CD4-positive, alpha-beta T cell treated with Interleukin-4 for 1 hour (primary cell): ENCODE results near the gene ALX1.

Source experiments
- DNase-seq, 2 donors: peaks; one replicate each; pipeline ENCODE4 v3.0.0-alpha.2; 2020 to 2022

Gene ALX1

DNA sequence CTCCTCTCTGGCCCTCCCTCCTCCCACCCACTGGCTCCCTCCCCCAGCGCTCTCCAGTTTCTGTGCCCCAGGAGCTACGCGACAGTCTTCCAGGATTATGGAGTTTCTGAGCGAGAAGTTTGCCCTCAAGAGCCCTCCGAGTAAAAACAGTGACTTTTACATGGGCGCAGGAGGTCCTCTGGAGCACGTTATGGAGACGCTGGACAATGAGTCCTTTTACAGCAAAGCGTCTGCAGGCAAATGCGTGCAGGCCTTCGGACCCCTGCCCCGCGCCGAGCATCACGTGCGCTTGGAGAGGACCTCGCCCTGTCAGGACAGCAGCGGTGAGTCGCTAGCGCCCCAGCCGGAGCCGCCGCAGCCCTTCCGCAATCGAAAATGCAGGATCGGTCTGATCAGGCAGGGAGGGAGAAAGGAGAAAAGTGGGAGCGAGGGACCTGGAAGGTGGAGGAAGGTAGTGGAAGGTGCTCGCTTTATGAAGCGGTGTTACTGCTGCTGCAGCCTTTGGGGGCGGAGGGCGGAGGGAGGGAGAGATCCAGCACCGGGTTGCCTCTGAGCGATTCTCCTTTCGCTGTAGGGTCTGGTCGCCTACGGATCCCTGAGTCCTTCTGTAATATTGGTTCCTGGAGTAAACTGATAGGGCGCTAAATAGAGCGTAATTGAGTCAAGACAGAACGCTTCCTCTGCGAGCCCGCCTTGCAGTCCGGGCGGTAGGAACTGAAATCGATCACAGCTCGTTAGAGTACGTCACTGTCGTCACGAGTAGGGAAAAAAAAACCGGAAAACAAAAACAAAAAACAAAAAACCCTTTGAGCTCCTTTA, at the start of gene ALX1:
ALX1 (plus strand) TSS at position 56 of the 819 bp plus-strand sequence; CDS start at position 98, 42 bp downstream.
- no peak for DNase-seq

DNA sequence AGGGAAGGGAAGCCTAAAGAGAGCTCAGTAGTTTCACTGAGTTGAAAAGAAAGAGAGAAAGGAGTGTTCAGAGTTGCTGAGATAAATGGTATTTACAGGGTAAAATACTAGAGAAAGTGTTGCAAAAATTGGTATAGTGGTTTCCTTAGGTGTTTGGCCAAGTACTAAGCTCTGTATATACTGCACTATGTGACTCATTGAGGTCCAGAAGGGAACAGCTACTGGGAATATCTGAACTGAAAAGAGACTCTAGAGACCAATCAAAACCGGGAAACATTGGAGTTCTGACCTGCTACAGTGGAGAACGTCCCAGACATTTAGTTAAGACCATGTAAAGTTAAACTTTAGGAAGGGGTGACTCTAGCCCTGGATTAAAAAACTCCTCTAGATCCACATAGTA, 42.7 kb upstream of the ALX1 start:
- no peak for DNase-seq

DNA sequence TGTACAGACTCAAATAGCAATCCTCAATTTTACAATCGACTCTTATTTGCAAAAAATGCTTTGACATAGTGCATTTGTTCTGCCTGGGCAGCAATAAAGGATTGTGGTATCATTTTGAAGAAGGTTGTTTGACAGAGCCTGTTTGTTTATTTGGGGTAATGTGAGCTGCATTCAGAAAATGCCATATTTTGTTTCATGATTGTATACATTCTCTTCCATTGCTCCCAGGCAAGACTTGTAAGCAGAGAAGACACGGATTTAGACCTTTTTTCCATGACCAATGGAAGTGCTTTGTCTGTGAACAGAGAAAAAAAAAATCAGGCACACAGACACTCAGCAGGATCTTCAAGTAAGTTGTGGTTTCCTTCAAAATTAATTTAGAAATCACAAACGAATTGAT, 35.5 kb upstream of the ALX1 start:
- DNase-seq: no peak

DNA sequence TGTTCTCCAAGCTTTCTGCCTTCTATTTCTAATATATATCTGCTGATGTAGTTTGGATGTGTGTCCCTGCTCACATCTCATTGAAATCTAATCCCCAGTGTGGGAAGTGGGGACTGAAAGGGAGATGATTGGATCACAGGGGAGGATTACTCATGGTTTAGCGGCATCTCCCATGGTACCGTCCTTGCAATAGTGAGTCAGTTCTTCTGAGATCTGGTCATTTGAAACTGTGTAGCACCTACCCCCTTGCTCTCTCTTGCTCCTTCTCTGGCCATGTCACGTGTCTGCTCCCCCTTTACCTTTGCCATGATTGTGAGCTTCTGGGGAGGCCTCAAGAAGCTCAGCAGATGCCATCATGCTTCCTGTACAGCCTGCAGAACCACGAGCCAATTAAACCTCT, 26.2 kb upstream of the ALX1 start:
- no peak for DNase-seq

DNA sequence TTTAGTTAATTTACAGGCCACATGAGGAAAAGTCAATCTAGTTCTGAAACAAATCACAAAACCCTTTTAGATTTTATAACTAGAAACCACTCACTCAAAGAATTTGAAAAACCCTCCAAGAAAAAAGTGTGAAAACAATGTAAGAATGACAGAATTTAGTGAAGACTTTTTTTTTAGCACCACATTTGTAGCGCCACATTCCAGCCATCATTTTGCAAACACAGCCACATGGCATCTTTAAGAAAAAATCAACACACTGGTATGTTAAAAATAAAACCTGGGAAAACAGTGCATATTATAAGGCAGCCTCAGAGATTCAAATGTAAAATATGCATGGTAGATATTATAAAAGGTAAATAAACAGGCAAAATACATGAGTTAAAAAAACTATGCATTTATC, 22.3 kb upstream of the ALX1 start:
- DNase-seq: no peak

DNA sequence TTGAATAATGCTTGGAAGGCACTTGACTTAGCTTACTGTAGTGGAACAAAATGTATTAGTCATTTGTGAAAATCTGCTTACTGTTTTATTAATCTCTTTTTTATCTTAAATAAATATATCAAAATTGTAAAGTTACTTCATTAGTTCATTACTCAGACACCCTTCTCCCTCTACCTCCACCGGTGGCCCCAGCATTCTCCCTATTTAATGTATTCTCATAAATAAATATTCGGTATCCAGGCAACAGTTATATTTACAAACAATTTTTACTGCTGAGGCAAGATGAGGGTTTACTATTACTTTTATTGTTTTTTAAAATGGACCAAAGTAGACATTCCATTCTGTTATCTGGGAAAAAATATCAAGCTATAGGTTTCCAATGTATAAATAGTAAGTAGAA, 19.6 kb upstream of the ALX1 start:
- no peak for DNase-seq

DNA sequence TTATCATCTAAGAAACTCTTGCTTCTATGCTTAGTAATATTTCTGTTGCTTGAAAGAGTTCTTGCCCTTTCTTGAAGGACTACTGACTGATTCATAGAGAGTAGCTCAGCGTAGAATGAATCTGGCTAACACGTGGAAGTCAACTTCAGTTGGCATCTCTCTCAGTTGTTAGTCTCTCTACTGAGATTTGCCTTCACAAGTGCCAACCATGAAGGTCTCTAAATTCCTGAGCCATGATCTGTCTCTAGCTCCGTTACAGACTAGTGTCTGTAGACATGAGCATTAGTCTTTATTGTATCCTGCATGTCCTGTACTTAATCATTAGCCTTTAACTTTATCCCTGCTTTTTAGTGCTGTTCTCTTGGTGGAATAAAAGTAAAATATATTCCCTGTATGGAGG, 19.1 kb upstream of the ALX1 start:
- no peak for DNase-seq

DNA sequence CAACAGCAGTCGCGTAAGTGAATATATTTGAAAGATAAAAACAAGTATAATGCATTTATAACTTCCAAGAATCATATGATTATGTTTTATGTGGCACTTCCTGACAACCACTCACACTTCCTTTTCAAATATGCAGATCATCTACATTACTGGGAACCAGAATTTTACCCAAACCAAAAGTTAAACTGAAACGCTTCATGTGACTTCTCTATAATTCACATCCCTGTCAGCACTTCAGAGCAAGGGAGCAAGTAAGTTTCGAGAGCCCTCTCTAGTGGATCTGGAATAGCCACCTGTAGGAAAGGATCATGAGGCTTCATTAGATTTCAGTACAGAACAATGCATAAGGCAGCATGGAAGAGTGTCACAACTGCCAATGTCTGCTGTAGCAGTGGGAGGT, 13.7 kb upstream of the ALX1 start:
- DNase-seq: no peak

DNA sequence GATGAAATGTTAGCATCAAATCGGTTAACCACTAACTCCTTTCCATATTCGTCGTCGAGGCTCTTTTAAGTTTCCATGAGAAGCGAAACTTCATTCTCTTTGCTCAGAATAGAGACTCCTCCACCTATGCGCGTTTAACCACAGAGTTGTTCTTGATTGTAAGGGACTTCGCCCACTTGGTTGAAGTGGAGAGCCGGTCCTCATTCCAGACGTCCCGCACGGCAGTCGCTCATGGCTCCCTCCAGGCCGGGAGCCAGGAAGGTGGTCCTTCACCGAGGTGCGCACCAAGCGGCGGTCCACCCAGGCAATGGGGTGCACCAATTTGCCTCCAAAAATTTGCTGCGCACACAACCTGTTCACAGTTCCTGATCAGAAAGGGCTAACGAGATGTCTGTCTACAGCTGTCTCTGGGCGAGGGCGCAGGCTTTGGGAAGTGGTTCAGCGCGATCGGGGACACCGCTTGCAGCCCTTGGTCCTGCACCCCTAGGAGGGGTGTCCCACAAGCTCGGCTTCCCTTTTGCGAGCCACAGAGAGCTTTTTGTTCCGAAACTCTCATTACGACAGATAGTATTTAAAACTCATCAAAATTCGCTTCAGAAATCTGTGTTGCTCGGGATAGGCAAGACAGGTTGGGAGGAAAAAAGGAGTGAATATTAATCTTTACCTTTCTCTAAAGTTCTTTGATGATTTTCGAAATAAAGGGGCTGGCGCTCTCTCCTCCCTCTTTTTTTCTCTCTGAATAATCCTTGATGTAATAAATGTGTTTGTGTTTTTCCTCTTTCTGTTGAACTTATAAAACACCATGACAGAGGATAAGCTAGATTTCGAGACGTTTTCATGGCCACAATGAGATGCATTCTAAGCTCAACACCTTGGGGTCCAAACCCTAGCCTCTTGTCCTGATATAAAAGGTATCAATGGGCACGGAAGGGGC, 6.4 kb upstream of the ALX1 start:
- no peak for DNase-seq

DNA sequence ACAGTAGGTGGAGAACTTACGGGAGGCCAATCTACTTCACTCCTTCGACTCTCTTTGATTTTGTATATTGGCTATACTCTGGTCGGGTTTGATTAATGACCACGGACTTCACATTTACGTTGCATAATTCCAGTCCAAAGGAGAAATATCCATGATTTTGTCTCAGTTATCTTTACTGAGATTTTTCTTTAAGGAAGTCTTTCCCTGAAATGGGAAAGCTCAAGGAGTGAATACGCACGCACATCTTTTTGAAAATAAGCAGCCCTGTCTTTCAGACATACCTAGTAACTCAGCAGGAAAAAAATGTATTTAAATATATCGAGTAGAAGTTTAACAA, 5.7 kb upstream of the ALX1 start:
- no peak for DNase-seq

DNA sequence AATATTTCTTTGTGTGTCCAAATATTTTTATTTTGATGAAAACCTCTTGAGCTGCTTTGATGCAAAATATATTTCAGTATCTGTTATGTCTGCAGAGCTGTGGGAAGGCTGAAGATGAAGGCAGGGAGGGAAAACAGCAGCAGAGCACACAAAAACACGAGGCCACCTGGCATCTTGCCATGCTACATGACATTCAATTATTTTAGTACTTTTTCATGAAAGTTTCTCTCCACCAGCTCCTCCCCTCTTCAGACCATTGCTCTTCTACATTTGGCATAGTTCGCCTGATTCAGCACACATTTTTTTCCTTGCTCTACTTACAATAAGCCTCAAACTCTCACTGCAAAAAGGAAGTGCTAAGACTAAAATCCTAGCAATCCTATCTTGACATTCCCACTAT, 4.6 kb upstream of the ALX1 start:
- DNase-seq: no peak

DNA sequence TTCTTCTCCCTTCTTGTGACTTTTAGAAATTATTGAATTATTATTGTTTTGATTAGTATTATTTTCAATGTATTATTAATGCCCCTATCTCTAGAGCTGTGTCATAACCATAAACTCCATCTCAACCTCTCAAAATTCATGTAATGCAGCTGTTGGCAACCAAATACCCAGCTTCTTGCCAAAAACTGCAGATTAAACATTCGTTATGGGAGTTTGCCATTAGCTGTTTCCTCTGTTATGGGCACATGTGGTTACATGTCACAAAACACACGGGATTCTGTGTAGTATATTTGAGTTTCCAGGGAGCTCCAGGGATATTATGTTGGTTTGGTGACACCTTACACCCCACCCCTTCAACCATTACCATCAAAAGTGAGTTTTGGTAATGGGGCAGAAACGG, 2.8 kb upstream of the ALX1 start:
- no peak for DNase-seq

DNA sequence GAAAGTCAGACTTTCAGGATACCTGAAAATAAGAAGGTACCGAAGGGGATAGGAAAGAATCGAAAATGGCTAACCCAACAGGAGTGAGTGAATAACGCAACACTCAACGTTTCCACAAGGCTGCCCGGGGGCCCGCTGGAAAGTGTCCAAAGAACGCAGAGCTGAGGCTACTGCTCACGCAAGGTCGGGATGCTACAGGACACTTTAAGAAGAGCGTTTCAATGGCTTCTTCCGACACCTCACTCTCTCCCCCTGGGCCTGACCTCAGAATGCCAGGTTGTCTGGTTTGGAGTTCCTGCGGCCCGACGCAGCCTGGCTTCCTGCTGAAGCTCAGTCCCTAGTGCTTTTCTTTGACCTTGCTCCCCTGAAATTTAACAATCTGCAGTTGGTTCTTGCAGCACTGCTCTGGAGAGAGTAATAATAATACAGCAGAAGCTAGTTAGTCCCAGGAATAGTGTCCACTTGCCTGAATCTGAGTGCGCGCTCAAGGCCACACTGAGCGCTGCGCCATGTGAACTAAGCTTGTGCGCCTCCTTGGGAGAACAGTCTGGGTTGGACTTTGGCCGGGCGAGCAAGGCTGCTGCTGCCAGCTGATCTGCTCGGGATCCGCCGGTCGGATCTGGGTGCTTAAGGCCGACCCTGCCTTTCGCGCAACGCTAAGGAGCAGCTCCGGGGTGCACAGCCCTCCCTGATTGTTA, 2.0 kb upstream of the ALX1 start:
- no peak for DNase-seq

DNA sequence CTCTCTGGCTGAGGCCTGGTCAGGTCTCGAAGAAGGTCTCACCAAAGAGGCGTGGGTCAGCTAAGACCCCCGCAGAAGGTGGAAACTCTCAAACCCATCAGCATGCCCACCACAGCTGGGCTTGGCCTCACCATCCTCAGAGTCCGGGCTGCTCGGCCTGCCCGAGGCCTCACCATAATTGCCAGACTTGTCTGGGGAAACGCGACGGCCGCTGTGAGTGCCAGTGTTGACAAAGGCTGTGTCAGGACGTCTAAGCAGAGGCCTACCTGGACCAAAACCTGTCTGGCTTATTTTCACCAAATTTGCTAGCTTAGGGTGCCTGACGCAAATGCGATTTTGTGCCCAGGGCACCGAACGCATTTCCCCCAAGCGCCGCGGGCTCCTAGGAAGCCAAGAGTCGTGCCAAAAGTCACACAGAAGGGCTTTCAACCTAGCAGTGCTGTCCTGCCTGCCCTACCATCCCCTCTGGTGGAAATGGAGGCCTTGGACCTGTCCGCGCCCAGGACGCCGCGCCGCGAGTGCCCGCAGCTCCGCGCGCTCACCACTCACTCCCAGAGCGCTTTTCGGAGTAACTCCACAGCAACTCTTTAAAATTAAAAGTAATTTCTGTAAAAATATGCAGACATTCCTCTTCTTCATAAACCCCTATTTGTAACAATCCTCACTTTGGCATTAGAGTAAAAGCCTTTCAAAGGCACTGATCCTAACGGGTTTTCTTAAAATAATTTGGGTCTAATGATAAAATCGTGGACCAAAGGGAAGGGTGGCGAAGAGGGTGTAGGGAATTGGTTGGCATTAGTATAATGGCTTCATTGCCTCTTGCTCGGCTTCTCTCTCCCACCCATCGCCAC, 1.2 kb upstream of the ALX1 start:
- DNase-seq: no peak

DNA sequence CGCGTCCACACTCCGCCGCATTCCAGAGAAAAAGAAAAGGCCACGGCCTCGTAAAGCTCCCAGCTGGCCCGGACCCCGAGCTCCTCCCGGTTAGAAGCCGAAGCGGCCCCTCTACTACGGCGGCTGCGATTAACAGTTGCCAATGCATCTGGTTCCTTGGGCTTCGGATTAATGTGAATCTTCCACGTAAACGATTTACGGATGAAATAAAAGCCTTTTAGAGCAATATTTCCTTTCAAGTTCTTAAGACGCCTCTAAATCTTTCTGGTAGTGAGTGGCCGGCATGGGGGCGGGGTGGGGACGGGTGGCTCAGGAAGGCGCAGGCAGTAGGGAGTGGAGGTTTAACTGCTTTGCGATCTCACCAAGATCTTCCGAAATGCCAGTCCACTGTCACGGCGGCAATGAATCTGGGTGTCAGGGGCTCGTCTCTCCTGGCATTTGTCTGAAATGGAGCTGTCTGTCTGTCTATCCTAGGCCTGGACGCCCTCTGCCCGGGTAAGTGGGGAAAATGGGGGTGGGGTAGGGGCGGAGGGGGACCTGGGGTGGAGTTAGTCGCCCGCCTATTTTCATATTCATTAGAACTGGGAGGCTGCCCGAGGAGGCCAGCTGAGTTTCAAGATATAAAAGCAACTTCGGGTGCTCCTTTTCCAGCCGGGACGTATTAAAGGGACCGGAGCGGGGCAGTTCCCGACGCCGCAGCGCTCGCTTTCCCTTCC, 413 bp upstream of the ALX1 start:
- DNase-seq: no peak

DNA sequence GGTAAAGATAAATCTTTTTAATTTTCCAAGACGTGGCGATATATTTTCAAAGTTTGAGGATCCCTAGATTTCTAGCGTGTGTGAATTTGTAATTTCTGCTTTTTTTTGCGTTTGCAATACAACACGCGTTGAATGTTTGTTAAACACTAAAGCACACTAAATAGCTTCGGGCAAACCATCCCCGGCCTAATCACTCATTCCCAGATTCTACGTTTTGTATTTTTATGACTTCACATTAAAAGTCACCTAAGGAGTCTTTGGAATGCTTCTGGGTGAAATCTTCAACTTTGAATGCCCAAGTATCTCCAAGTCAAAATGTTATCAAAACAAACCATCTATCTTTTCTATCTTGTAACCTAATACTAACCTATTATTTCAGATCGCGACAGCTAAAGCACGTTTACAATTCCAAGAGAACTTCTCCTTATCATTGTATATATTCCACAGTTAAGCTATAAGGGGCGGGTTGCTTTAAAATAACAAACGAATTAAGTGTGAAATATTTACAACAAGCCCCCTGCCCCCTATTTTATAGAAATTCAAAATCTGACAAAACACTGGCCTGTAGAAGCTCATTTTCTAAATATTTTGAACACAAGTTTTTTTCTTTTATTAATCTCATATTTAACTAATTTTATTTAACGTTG, 1.1 kb downstream of the ALX1 start:
- DNase-seq: no peak

DNA sequence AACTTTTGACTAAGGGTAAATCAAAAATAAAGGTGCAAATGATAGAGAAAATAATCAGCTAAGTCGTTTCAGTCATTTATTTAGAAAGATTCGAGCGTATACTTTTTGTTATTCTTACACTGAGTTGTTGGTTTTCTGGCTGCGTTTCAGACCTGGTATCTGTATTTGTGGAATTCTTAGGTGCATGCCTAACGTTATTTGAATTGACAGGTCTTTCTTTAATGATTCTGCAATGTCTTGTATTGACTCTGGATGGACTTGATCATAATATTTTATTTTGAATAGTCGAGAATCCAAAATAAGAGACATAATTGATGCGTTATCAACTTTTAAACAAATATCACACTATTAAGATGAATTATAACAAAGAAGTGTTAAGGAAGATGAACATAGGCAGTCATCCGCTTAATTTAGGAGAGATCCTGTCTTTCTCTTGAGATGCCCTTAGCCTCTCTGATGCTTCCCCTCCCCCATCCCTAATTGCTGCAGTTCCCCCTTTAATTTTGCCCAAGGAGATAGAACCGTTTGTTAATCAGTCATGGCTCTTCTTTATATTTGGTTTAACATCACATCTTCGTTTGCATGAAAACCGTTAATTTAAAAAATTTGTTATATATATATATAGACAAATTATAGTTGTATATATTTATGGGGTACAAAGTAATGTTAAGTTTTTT, 1.8 kb downstream of the ALX1 start:
- DNase-seq: no peak

DNA sequence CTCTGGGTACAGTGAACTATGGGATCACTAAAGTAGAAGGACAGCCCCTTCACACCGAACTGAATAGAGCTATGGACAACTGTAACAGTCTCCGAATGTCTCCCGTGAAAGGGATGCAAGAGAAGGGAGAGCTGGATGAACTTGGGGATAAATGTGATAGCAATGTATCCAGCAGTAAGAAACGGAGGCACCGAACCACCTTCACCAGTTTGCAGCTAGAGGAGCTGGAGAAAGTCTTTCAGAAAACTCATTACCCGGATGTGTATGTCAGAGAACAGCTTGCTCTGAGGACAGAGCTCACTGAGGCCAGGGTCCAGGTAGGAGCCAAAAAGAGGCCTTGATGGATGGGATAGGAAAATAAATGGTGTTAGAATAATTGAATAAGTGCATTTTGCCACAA, 3.5 kb downstream of the ALX1 start:
- DNase-seq: no peak

DNA sequence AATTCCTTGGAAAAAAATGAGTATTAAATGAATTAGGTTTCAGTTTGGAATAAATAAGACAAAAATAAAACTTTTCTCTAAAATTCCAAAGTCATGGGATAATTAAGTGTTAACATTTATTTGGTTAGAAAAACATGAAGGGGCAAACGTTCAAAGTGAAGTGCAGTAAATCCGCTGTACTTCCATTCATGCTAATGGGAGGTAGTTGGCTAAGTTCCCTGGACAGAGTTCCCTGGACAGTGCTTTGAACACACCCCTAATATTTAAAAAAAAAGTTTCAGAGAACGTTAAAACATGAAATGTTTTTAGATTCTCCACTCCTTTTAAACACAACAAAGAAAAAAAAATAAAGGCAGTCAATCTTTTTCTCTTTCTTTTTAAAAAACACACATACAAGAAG, 16.3 kb downstream of the ALX1 start:
- no peak for DNase-seq

DNA sequence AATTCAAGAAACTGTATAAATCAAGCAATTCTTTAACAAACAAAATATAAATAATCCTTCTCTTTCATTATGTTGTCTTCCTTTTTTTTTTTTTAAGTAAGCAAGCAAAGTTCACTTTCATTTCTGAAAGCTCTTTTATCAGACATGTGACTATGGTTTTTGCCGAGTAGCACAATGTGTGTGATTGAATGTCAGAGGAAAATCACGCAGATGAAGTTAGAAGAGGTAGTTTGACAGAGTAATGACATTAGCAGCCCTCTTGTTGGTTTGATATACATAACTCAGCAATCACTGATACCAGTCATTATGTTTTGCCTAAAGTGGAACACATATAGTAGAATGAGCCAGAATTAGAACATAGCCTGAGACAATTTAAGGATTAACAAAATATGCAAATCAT, 19.0 kb downstream of the ALX1 start:
- no peak for DNase-seq

DNA sequence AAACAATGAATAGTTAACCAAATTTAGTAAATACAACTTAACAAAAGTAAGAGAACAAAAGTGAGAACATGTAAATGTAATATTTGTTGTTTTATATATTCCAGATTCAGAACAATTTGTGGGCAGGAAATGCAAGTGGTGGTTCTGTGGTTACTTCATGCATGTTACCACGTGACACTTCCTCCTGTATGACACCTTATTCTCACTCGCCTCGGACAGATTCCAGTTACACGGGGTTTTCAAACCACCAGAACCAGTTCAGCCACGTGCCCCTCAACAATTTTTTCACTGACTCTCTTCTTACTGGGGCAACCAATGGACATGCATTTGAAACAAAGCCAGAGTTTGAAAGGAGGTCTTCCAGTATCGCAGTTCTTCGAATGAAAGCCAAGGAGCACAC, 21.0 kb downstream of the ALX1 start:
- no peak for DNase-seq
